HL-60 (cell line): Measurements from ENCODE around the gene BPIFB4.

Source experiments
- CTCF ChIP-seq: IDR thresholded peaks from one replicate; pipeline ENCODE4 v1.5.1; 2011; ENCODE audit warnings: low read length, control low read depth, inconsistent platforms; ENCODE audit not compliant: insufficient read depth
- POLR2AphosphoS5 ChIP-seq: IDR thresholded peaks from 2 replicates; pipeline ENCODE4 v1.6.1; 2012; ENCODE audit warnings: low read depth

- TF ChIP-seq CTCF (no peak), POLR2AphosphoS5 (no peak)
Observed at GRCh38 chr20:33093074-33093473, 13.6 kb downstream of the BPIFB4 start.
